K562 (cell line): ENCODE results near the gene SRP72. TPM values are rescaled to one million over a fixed set of nuclear protein-coding genes. Genes with fewer than 3 reads are reported as not detected.

ENCODE experiments used
- CEBPZ ChIP-seq: fragments of 150-350 bp; IDR thresholded peaks from 2 replicates; pipeline ENCODE4 v1.6.1; 2014; ENCODE audit warnings: low read depth, mild to moderate bottlenecking, low read length, borderline replicate concordance
- CGGBP1 ChIP-seq: fragments of 250-450 bp; sonication (Bioruptor Pico); IDR thresholded peaks from 2 replicates; pipeline ENCODE4 v1.9.0; 2021; ENCODE audit warnings: mild to moderate bottlenecking
- CLOCK ChIP-seq: fragments of 250-450 bp; sonication (Bioruptor Pico); IDR thresholded peaks from 2 replicates; pipeline ENCODE4 v1.4.0; 2020; ENCODE audit warnings: mild to moderate bottlenecking, moderate library complexity, borderline replicate concordance
- EP300 ChIP-seq: IDR thresholded peaks from 2 replicates; pipeline ENCODE4 v1.6.1; 2012; ENCODE audit warnings: low read length, improper control_type of control experiment
- FOS ChIP-seq: IDR thresholded peaks from 3 replicates; pipeline ENCODE4 v1.6.1; 2011; ENCODE audit not compliant: insufficient read length; ENCODE audit errors: extremely low read depth
- JUNB ChIP-seq: fragments of 450-650 bp; formaldehyde crosslinking; conservative IDR thresholded peaks from 2 replicates; pipeline ENCODE4 v1.4.0; 2020; ENCODE audit warnings: mild to moderate bottlenecking
- MEF2D ChIP-seq: conservative IDR thresholded peaks from 2 replicates; pipeline ENCODE4 v1.6.1; 2016; ENCODE audit warnings: low read depth, missing genetic modification characterization, missing compliant biosample characterization
- MLLT1 ChIP-seq, 2 experiments: fragments of 450-650 bp; IDR thresholded peaks; 2 replicates each; pipeline ENCODE4 v1.6.1; 2016
- NR0B1 ChIP-seq: fragments of 450-650 bp; IDR thresholded peaks from one replicate; pipeline ENCODE4 v1.6.1; 2018; ENCODE audit warnings: mild to moderate bottlenecking, moderate library complexity; ENCODE audit not compliant: partially characterized antibody
- TCF7 ChIP-seq: sonication (generic); IDR thresholded peaks from 2 replicates; pipeline ENCODE4 v1.6.1; 2016; ENCODE audit warnings: antibody characterized with exemption, borderline replicate concordance
- ZBTB9 ChIP-seq: fragments of 450-650 bp; formaldehyde crosslinking; IDR thresholded peaks from 2 replicates; pipeline ENCODE4 v1.4.0; 2020; ENCODE audit warnings: mild to moderate bottlenecking, moderate library complexity
- ZNF311 ChIP-seq: fragments of 250-450 bp; sonication (Bioruptor Pico); IDR thresholded peaks from 2 replicates; pipeline ENCODE4 v1.4.0; 2020; ENCODE audit warnings: mild to moderate bottlenecking, moderate library complexity
- ZNF398 ChIP-seq: fragments of 250-450 bp; sonication (Bioruptor Pico); IDR thresholded peaks from 2 replicates; pipeline ENCODE4 v1.8.0; 2021; ENCODE audit warnings: moderate library complexity, mild to moderate bottlenecking, inconsistent platforms
- polyA plus RNA-seq, 8 experiments: library from polyadenylated mRNA; depleted of rRNA in 4 of 8; stranded (reverse) in 5 of 8; unstranded in 3 of 8; fragments of >200 nt; fragmentation: Nextera tagmentation in 2 of 8; fragmentation: Illumina TruSeq in 1 of 8; extraction: Ambion mirVana in 2 of 8; extraction: Trizol in 1 of 8; gene quantifications; 2 replicates each; pipeline versions ENCODE4 v1.2.1 to v1.2.3, GENCODE V29; 2011 to 2014; ENCODE audit warnings: inconsistent platforms in 1 of 8, missing spikeins in 1 of 8
- total RNA-seq, 7 experiments: library from RNA; depleted of rRNA in 6 of 7; stranded (reverse); fragments of >200 nt in 6 of 7; fragmentation: Illumina TruSeq in 2 of 7; extraction: Trizol in 2 of 7; gene quantifications; 2 replicates each; pipeline versions ENCODE4 v1.2.1 to v1.2.3, GENCODE V29; 2011 to 2021; ENCODE audit warnings: low replicate concordance in 1 of 7

SRP72 gene
- total and polyA plus RNA-seq, 9 of the 15 experiments (the other 6 are each of a cell fraction or from before 2014, with no cell fraction given): 124 to 341 (median 202) TPM

- TF ChIP-seq CLOCK (CRISPR knock-in tag) (no peak), EP300 (peak; percentile 66), NR0B1 (no peak), CGGBP1 (CRISPR knock-in tag) (no peak), CEBPZ (no peak), MEF2D (tag) (no peak), ZNF311 (CRISPR knock-in tag) (no peak), ZBTB9 (CRISPR knock-in tag) (peak; percentile 37; the same call in 1 of the 2 replicates), JUNB (CRISPR knock-in tag) (no peak), TCF7 (0 out of 2 replicates have a peak, but pooled peaks have one; percentile 69), MLLT1 (IDR thresholded peaks at IDR 0.05) (peak; percentile 10 to 84; a peak in 3 of 4 replicates), FOS (no peak), ZNF398 (CRISPR knock-in tag) (no peak)
Measured at GRCh38 chr4:56467284-56468096, at the start of gene SRP72 (continued).
